HL-60 (cell line): ENCODE measurements around the gene CANT1.

Experiments used
- DNase-seq, 2 experiments: peaks; one replicate each; pipeline ENCODE4 v3.0.0-alpha.2; 2010 to 2020; ENCODE audit warnings: low read depth in 1 of 2, low spot score in 1 of 2
- H3K27ac ChIP-seq: fragments of 250-450 bp; sonication (Bioruptor Pico); replicated peaks from 2 replicates; pipeline ENCODE4 v1.5.1; 2020; ENCODE audit warnings: mild to moderate bottlenecking, moderate library complexity
- H3K27me3 ChIP-seq: fragments of 250-450 bp; sonication (Bioruptor Pico); 2 replicates; pipeline ENCODE4 v1.5.1; 2021; ENCODE audit warnings: mild to moderate bottlenecking, moderate library complexity; ENCODE audit not compliant: insufficient read depth, poor library complexity, severe bottlenecking
- H3K4me3 ChIP-seq: replicated peaks from 2 replicates; pipeline ENCODE4 v1.5.1; 2011; ENCODE audit warnings: mild to moderate bottlenecking, control low read depth, low read length; ENCODE audit not compliant: insufficient read depth
- GABPA ChIP-seq: IDR thresholded peaks from 2 replicates; pipeline ENCODE4 v1.6.1; 2012; ENCODE audit warnings: low read depth
- POLR2AphosphoS5 ChIP-seq: IDR thresholded peaks from 2 replicates; pipeline ENCODE4 v1.6.1; 2012; ENCODE audit warnings: low read depth
- SPI1 ChIP-seq: IDR thresholded peaks from 2 replicates; pipeline ENCODE4 v1.6.1; 2012; ENCODE audit warnings: low read depth, mild to moderate bottlenecking, borderline replicate concordance
- TF ChIP-seq, protein P1 (sequence below): IDR thresholded peaks from 2 replicates; pipeline ENCODE4 v1.6.1; 2012; ENCODE audit warnings: low read depth; ENCODE audit not compliant: insufficient replicate concordance
- TF ChIP-seq, protein P2 (sequence below): IDR thresholded peaks from one replicate; pipeline ENCODE4 v1.5.1; 2011; ENCODE audit warnings: low read length, control low read depth, inconsistent platforms; ENCODE audit not compliant: insufficient read depth

The CANT1 gene

DNA sequence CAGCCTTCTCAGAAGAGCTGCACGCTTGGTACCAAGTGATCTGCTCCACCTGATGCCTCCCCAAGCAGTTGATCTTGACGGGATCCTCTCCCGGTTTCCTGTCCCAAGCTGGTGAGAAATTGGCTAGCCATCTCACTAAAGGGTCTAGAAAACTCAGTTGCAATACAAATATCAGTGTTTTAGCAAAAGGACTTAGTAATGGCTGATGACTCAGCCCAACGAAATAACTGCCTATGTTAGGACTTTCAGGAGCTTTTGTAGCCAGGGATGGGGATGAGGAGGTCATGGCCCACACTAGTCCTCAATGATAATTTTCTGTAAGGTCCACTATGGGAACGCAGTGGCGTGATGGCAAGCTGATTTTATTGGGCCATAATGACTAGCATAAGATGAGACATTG, 41.7 kb upstream of the CANT1 start:
- H3K4me3 ChIP-seq = no peak overlapping the region
- no peak overlapping the region for H3K27ac ChIP-seq

DNA sequence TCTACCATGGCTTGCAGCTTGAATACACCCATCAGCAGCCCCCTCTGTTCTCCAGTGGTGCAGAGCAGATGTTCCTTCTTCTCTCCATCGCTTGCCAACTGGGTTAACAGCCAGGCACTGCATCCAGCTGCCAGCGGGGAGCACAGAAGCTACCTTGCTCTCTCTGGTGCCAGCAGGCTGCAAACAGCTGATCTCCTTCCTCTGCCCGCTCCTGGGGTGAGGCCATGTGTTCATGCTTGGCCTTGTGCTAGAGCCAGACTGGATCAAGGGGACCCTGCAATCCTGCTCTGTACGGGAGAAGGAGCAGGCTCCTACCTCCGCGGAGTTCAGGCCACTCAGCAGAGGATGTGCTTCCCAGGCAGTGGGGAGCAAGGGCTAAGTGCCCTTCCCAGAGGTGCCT, 41.0 kb upstream of the CANT1 start:
- TF ChIP-seq, protein P1, sequence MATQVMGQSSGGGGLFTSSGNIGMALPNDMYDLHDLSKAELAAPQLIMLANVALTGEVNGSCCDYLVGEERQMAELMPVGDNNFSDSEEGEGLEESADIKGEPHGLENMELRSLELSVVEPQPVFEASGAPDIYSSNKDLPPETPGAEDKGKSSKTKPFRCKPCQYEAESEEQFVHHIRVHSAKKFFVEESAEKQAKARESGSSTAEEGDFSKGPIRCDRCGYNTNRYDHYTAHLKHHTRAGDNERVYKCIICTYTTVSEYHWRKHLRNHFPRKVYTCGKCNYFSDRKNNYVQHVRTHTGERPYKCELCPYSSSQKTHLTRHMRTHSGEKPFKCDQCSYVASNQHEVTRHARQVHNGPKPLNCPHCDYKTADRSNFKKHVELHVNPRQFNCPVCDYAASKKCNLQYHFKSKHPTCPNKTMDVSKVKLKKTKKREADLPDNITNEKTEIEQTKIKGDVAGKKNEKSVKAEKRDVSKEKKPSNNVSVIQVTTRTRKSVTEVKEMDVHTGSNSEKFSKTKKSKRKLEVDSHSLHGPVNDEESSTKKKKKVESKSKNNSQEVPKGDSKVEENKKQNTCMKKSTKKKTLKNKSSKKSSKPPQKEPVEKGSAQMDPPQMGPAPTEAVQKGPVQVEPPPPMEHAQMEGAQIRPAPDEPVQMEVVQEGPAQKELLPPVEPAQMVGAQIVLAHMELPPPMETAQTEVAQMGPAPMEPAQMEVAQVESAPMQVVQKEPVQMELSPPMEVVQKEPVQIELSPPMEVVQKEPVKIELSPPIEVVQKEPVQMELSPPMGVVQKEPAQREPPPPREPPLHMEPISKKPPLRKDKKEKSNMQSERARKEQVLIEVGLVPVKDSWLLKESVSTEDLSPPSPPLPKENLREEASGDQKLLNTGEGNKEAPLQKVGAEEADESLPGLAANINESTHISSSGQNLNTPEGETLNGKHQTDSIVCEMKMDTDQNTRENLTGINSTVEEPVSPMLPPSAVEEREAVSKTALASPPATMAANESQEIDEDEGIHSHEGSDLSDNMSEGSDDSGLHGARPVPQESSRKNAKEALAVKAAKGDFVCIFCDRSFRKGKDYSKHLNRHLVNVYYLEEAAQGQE = no peak
- TF ChIP-seq, protein P2, sequence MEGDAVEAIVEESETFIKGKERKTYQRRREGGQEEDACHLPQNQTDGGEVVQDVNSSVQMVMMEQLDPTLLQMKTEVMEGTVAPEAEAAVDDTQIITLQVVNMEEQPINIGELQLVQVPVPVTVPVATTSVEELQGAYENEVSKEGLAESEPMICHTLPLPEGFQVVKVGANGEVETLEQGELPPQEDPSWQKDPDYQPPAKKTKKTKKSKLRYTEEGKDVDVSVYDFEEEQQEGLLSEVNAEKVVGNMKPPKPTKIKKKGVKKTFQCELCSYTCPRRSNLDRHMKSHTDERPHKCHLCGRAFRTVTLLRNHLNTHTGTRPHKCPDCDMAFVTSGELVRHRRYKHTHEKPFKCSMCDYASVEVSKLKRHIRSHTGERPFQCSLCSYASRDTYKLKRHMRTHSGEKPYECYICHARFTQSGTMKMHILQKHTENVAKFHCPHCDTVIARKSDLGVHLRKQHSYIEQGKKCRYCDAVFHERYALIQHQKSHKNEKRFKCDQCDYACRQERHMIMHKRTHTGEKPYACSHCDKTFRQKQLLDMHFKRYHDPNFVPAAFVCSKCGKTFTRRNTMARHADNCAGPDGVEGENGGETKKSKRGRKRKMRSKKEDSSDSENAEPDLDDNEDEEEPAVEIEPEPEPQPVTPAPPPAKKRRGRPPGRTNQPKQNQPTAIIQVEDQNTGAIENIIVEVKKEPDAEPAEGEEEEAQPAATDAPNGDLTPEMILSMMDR = no peak
- no peak for TF ChIP-seq GABPA
- no peak for TF ChIP-seq SPI1
- no peak for TF ChIP-seq POLR2AphosphoS5
- DNase-seq = no peak
- Histone ChIP-seq H3K27ac (no peak overlapping the region), H3K27me3 (no peaks in the 10 kb centered on the region), H3K4me3 (no peak overlapping the region)

More for the DNA sequence above, 41.7 kb upstream of the CANT1 start:
- TF ChIP-seq POLR2AphosphoS5 (no peak), SPI1 (no peak), GABPA (no peak)
- TF ChIP-seq, protein P1 = no peak
- TF ChIP-seq, protein P2 = no peak
- H3K27me3 ChIP-seq = no peaks in the 10 kb centered on the region
- no peak for DNase-seq

DNA sequence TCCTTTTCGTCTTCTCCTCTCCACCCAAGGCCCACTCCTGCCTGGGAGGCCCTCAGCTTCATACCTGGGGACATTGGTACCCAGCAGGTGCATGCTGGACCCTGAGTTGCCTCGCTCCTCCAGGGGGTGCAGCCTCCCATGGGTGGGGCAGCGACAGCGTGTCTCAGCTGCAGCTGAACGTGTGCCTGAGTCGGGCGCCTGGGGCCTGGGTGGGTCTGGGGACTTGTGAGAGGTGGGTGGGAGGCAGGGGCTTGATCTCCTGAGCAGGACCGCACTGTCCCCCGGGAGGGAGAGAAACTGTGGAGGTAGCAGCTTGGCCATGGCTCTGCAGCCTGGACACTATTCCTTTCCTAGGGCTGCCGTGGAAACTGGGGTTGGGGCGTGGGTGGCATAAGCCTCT, 40.3 kb upstream of the CANT1 start:
- no peaks in the 10 kb centered on the region for H3K27me3 ChIP-seq
- no peak overlapping the region for H3K27ac ChIP-seq
- no peak for DNase-seq
- H3K4me3 ChIP-seq = no peak overlapping the region
- TF ChIP-seq POLR2AphosphoS5 = no peak
- TF ChIP-seq, protein P2 = no peak
- no peak for TF ChIP-seq SPI1
- TF ChIP-seq, protein P1 = no peak
- no peak for TF ChIP-seq GABPA
